Upper lobe of left lung (tissue), 4 donors: ENCODE results near the gene LIN37.

ENCODE experiments used
- POLR2A ChIP-seq, 4 donors: fragments of 450-650 bp; IDR thresholded peaks; one replicate each; pipeline ENCODE4 v1.5.1; 2016 to 2017; ENCODE audit warnings: antibody characterized with exemption in 4 of 4, mild to moderate bottlenecking in 2 of 4
- POLR2AphosphoS5 ChIP-seq, 2 donors: sonication (generic); formaldehyde crosslinking; IDR thresholded peaks; one replicate each; pipeline ENCODE4 v1.5.1; 2017; ENCODE audit warnings: antibody characterized with exemption in 2 of 2
- TF ChIP-seq, protein P1 (sequence below), 6 experiments: fragments of 450-650 bp in 4 of 6; fragments of 200-600 bp in 2 of 6; sonication (generic) in 2 of 6; IDR thresholded peaks; one replicate each; pipeline ENCODE4 v1.5.1; 2016 to 2019; ENCODE audit warnings: antibody characterized with exemption in 6 of 6

- TF ChIP-seq, protein P1, sequence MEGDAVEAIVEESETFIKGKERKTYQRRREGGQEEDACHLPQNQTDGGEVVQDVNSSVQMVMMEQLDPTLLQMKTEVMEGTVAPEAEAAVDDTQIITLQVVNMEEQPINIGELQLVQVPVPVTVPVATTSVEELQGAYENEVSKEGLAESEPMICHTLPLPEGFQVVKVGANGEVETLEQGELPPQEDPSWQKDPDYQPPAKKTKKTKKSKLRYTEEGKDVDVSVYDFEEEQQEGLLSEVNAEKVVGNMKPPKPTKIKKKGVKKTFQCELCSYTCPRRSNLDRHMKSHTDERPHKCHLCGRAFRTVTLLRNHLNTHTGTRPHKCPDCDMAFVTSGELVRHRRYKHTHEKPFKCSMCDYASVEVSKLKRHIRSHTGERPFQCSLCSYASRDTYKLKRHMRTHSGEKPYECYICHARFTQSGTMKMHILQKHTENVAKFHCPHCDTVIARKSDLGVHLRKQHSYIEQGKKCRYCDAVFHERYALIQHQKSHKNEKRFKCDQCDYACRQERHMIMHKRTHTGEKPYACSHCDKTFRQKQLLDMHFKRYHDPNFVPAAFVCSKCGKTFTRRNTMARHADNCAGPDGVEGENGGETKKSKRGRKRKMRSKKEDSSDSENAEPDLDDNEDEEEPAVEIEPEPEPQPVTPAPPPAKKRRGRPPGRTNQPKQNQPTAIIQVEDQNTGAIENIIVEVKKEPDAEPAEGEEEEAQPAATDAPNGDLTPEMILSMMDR (IDR thresholded peaks at IDR 0.05): no peak
- TF ChIP-seq POLR2AphosphoS5 (IDR thresholded peaks at IDR 0.05) (no peak), POLR2A (IDR thresholded peaks at IDR 0.05) (no peak)
Observed at GRCh38 chr19:35754370-35755130, 6.2 kb downstream of the LIN37 start.
